Gastroesophageal sphincter (tissue), 3 donors: ENCODE results near the gene OVAAL.

Experiments
- EP300 ChIP-seq: sonication (generic); formaldehyde crosslinking; IDR thresholded peaks from one replicate; pipeline ENCODE4 v1.6.1; 2017; ENCODE audit warnings: antibody characterized with exemption, mild to moderate bottlenecking
- POLR2A ChIP-seq, 2 donors: fragments of 450-650 bp; IDR thresholded peaks; one replicate each; pipeline ENCODE4 v1.6.1; 2017; ENCODE audit warnings: antibody characterized with exemption in 2 of 2, mild to moderate bottlenecking in 2 of 2, moderate library complexity in 1 of 2
- POLR2AphosphoS5 ChIP-seq: sonication (generic); formaldehyde crosslinking; IDR thresholded peaks from one replicate; pipeline ENCODE4 v1.6.1; 2017; ENCODE audit warnings: antibody characterized with exemption
- TF ChIP-seq, protein P1 (sequence below), 4 experiments: fragments of 200-600 bp in 2 of 4; fragments of 450-650 bp in 2 of 4; sonication (generic) in 1 of 4; IDR thresholded peaks; one replicate each; pipeline ENCODE4 v1.5.1; 2017 to 2019; ENCODE audit warnings: antibody characterized with exemption in 4 of 4, mild to moderate bottlenecking in 2 of 4, moderate library complexity in 2 of 4

DNA sequence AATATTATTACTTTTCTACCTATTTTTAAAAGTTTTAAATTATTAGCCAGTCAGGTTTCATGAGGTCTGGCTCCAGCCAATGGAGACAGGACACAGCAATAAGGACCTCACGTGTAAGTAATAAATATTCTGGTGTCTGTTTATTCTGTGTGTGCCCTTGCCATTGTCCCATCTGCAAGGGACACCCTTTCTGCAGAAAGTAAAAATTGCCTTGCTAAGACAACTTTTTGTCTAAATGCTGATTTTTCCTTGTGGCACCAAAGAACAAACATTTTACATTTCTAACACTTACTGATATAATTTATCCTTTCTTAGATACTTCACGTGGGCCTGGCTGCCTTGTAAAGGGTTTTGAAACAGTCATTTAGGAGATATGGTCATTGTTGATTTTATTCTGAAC is 29.4 kb downstream of the OVAAL start:
- TF ChIP-seq EP300 (no peak), POLR2A (IDR thresholded peaks at IDR 0.05) (no peak), POLR2AphosphoS5 (no peak)
- TF ChIP-seq, protein P1, sequence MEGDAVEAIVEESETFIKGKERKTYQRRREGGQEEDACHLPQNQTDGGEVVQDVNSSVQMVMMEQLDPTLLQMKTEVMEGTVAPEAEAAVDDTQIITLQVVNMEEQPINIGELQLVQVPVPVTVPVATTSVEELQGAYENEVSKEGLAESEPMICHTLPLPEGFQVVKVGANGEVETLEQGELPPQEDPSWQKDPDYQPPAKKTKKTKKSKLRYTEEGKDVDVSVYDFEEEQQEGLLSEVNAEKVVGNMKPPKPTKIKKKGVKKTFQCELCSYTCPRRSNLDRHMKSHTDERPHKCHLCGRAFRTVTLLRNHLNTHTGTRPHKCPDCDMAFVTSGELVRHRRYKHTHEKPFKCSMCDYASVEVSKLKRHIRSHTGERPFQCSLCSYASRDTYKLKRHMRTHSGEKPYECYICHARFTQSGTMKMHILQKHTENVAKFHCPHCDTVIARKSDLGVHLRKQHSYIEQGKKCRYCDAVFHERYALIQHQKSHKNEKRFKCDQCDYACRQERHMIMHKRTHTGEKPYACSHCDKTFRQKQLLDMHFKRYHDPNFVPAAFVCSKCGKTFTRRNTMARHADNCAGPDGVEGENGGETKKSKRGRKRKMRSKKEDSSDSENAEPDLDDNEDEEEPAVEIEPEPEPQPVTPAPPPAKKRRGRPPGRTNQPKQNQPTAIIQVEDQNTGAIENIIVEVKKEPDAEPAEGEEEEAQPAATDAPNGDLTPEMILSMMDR (IDR thresholded peaks at IDR 0.05), result no peak
